Peyer's patch (tissue), 4 donors: ENCODE measurements around the gene CERK.

Source experiments
- CTCF ChIP-seq, 6 experiments: fragments of 450-650 bp in 4 of 6; fragments of 200-600 bp in 2 of 6; sonication (generic) in 1 of 6; IDR thresholded peaks; one replicate each; pipeline ENCODE4 v1.5.1; 2017 to 2019; ENCODE audit warnings: antibody characterized with exemption in 6 of 6, mild to moderate bottlenecking in 3 of 6, moderate library complexity in 1 of 6
- POLR2A ChIP-seq, 2 donors: fragments of 450-650 bp; IDR thresholded peaks; one replicate each; pipeline ENCODE4 v1.5.1; 2017; ENCODE audit warnings: antibody characterized with exemption in 2 of 2, mild to moderate bottlenecking in 2 of 2, moderate library complexity in 2 of 2

- TF ChIP-seq POLR2A (IDR thresholded peaks at IDR 0.05), result peak; percentile 62 to 64
- peak in 4 of 6 experiments; percentile 23 to 89 (median 54) for TF ChIP-seq CTCF (IDR thresholded peaks at IDR 0.05)
These were observed 1.2 kb upstream of the CERK start for GRCh38 chr22:46739094-46739870.
